Dermis microvascular lymphatic vessel endothelial cell (primary cell): ENCODE measurements around the gene VARS2. TPM values are rescaled to one million over a fixed set of nuclear protein-coding genes. Genes with fewer than 3 reads are reported as not detected.
A peak's percentile ranks its signal among the peaks of the same experiment; 100 is the strongest.
"Not testable (repeated sequence)": the region's sequence is repeated elsewhere in the genome, so short reads cannot be mapped to it uniquely, and the experiment has no call there.

ENCODE experiments used
- DNase-seq, 2 donors: peaks; one replicate each; pipeline versions ENCODE4 v3.0.0 to v3.0.0-alpha.2; 2010; ENCODE audit warnings: low read depth in 2 of 2
- total RNA-seq: library from RNA; depleted of rRNA; stranded (reverse); fragments of >200 nt; gene quantifications from 2 replicates; pipeline ENCODE4 v1.2.1, GENCODE V29; 2014

The VARS2 gene
- total RNA-seq, 1 donor from 2014 or later = 16.6 TPM

DNA sequence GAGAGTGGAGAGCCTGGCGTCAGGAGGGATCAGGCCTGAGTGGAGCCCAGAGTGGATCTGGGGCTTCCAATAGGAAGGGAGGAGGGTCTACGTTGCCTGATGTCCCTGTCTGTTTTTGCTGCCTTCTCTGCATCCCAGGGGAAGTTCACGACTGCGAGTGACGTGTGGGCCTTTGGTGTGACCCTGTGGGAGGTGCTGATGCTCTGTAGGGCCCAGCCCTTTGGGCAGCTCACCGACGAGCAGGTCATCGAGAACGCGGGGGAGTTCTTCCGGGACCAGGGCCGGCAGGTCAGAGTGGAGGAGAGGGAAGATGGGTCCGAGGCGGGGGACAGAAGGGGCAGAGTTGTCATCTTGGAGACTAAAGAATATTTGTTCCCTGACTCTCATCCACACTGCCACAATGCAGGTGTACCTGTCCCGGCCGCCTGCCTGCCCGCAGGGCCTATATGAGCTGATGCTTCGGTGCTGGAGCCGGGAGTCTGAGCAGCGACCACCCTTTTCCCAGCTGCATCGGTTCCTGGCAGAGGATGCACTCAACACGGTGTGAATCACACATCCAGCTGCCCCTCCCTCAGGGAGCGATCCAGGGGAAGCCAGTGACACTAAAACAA is 15.2 kb upstream of the VARS2 start:
- no peak for DNase-seq

DNA sequence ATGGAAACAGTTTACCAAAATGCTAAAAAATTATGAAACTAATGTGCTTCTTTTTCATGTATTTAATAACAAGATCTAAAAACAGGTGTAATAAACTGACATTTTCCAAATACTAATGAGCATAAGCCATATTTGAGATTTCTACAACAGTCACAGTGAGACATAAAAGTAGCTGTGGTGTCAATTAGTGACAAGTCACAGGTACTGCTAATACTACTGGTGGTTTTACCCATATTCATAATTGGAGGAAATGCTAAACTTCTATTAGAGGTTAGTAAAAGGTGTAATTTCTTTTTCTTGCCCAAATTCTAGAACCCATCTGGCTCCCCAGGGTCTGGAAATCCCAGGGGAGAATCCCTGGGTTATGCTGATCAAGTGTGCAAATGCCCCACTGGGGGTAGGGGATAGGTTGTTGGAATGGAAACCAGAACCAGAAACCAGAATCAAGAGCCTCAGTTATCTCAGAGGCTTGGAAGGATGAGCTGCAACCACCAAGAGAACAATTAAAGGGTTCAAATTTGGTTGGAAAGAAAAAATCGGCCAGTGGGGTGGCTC is 13.1 kb upstream of the VARS2 start:
- DNase-seq = no peak

GRCh38 chr6:30901436-30901835 is 12.6 kb upstream of the VARS2 start:
- DNase-seq = no peak

- not testable (repeated sequence) for DNase-seq
Observed at GRCh38 chr6:30902196-30902595, 11.8 kb upstream of the VARS2 start.

DNA sequence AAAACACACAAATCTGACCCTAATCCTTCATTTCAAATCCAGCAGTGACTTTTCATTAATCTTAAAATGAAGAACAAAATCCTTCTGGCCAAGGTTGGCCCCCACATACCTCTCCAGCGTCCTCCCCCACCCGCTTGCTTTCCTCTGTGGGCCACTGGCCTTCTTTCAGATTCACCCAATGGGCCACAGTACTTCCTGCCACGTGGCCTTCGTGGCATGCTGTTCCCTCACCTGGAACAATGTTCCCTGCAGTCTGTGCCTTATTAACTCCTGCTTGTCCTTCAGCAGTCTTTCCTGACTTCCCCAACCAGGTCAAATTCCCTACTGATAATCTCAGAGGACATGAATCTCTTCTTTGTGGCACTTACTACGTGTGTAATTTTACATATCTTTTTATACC is 11.3 kb upstream of the VARS2 start:
- DNase-seq = no peak

DNA sequence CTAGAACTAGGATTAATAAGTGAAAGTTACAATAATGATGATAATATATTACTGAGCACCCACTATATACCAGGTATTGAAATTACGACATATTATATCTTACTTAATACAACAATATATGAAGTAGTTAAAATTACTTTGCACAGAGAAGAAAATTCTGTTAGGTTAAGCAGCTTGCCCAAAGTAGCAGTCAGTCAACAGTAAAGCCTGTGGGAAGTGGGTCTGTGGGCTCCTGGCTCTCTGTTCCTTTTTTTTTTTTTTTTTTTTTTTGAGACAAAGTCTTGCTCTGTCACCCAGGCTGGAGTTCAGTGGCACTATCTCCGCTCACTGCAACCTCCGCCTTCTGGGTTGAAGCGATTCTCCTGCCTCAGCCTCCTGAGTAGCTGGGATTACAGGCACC is 10.8 kb upstream of the VARS2 start:
- DNase-seq = no peak

DNA sequence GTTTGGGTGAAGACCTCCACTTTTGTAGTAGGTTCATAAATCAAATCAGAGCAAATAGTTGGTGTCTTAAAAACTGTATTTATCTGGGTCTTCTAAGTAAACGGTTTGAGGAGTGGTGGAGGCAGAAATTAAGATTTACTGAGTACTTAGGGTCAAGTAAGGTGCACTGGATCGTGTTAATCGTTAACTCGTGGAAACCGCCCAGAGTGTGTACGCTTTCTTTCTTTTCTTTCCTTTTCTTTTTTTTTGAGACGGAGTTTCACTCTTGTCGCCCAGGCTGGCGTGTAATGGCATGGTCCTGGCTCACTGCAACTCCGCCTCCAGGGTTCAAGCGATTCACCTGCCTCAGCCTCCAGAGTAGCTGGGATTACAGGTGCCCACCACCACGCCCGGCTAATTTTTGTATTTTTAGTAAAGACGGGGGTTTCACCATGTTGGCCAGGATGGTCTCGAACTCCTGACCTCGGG is 6.7 kb upstream of the VARS2 start:
- not testable (repeated sequence) for DNase-seq

DNA sequence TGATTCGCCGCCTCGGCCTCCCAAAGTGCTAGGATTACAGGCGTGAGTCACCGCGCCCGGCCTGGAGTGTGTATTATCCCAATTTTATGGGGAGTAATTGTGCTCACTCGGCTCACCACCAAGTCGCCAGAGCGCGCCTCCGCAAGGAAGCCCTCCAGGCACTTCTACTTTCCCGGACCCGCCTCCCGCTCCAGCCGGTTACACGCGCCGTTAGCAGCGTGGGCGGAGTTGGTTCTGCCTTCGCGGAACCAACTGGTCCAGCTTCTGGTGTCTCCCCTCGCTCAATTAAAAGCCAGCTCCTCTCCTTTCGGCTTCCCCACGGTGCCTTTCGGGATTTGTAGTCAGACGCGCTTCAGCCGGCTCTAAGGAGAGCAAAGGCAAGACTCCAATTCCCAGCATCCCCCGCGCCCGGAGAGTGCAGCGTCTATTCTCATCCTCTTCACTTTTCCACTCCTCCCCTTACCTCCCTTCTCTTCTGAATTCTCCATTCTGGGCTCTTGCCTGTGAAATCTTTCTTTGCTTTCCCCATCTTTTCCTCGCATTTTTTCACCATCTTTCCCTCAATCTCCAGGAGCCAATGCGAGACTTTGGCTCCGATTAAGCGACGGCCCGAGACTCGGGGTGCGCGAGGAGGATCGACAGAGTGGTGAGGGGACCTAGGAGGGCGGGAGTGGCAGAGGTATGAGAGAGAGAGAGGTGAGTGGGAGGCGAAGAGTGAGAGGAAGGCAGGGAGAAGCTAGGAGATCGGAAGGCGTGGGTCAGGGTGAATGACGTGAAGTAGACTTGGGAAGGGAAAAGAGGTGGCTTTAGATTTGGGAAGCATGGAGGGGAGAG is 6.1 kb upstream of the VARS2 start, which contains the start of gene GTF2H4:
GTF2H4 (plus strand) TSS at position 450 of the 834 bp plus-strand sequence.
- DNase-seq = peak; percentile 97 to 98

GRCh38 chr6:30908700-30909099 is 5.3 kb upstream of the VARS2 start:
- no peak for DNase-seq

GRCh38 chr6:30910473-30910872 is 3.6 kb upstream of the VARS2 start:
- DNase-seq = not testable (repeated sequence)

- DNase-seq = no peak
Observed at GRCh38 chr6:30912746-30913520, 1.1 kb upstream of the VARS2 start.

GRCh38 chr6:30913721-30914075 is 340 bp upstream of the VARS2 start:
- DNase-seq = no peak

DNA sequence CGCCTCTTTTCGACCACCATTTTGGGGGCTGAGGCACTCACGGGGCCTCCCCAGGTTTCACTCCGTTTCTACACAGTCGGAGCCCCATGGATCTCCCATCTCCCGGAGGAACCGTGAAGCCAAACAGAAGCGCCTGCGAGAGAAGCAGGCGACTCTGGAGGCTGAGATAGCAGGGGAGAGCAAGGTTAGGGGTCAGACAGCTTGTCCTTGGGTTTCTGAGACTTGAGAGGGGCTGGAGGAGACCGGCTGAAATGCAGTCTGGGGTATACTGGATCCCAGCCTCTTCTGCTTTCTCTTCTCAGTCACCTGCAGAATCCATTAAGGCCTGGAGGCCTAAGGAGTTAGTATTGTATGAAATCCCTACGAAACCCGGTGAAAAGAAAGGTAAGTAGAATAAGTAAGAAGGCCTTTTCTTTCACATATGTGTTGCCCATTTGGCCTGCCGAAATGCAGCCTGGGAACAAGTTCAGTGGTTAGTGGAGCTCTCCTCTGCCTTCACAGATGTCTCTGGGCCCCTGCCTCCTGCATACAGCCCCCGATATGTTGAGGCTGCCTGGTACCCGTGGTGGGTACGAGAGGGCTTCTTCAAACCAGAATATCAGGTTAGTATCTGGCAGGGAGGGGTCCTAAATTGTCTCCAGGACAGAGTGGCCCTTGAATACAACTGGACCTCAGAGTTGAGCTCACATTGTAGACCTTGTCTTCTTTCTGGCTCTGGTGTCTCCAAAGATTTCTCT is 984 bp downstream of the VARS2 start:
- no peak for DNase-seq

GRCh38 chr6:30915591-30915946 is 1.5 kb downstream of the VARS2 start:
- peak; percentile 23 to 68 for DNase-seq

DNA sequence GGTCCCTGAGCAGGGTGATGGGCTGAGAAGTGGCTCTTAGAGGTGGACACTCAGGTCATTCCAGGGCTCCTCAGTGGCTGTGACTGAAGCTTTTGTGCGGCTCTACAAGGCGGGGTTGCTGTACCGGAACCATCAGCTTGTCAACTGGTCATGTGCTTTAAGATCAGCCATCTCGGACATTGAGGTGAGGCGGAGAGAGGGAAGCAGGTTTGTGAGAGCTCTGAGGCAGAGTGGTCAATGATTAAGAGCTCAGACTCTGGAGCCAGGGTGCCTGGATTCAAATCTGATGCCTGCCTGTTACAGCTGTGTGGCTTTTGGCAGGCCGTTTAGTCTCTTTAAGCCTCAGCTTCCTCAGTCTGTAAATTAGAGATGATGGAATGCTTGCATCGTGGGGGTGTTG is 3.0 kb downstream of the VARS2 start:
- no peak for DNase-seq

GRCh38 chr6:30917487-30917886 is 3.4 kb downstream of the VARS2 start:
- DNase-seq = no peak

DNA sequence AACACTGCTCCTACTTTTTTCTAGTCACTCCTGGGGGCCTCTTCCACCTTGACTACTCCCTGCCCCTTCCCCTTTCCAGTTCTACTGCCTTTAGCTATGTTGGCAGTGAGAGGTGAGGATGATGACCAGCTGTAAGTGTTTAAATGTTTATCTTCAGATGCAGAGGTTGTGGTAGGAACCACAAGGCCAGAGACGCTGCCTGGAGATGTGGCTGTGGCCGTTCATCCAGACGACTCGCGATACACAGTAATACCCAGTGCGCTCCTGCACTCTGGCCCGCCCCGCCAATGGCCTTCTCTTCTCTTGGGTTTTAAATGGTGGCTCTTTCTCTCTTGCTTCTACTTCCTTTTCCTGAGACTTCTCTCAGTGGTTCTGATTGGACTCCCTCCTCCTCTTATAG is 4.6 kb downstream of the VARS2 start:
- DNase-seq = no peak

- DNase-seq = no peak
Observed at GRCh38 chr6:30922447-30922852, 8.4 kb downstream of the VARS2 start.

DNA sequence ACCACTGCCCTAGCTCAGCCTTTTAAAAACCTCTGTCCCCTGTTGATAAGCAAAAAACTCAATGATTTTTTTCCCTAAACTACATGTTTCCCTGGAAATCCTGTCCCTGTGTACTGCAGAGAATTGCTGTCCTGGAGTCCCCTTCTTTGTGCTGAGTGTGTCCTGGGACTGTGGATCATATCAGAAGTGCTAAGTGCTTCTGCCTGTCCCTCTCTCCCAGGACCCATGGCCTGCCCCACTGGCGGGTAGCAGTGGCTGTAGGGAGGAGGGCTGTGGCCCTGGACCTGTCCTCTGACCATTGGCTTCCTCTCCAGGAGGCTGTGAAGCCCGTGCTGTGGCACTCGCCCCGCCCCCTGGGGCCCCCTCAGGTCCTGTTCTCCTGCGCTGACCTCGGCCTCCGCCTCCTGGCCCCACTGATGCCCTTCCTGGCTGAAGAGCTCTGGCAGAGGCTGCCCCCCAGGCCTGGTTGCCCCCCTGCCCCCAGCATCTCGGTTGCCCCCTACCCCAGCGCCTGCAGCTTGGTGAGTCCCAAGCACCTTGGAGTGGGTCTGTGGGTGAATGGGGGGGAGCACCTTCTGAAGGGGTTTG is 10.1 kb downstream of the VARS2 start:
- DNase-seq = not testable (repeated sequence)

- no peak for DNase-seq
Observed at GRCh38 chr6:30926644-30927043, 12.6 kb downstream of the VARS2 start.

DNA sequence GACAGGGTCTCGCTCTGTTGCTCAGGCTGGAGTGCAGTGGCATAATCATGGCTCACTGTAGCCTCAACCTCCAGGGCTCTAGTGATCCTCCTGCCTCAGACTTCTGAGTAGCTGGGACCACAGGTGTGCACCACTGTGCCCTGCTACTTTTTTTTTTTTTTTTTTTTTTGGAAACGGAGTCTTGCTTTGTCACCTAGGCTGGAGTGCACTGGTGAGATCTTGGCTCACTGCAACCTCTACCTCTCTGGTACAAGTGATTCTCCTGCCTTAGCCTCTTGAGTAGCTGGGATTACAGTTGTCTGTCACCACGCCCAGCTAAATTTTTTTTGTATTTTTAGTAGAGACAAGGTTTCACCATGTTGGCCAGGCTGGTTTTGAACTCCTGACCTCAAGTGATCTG is 13.0 kb downstream of the VARS2 start:
- DNase-seq = not testable (repeated sequence)
